Amniotic stem cell (primary cell): ENCODE measurements around the gene RUNX1.

Source experiments
- DNase-seq: peaks from one replicate; lab custom pipeline; 2025; lab: John Stamatoyannopoulos, UW

The RUNX1 gene

DNA sequence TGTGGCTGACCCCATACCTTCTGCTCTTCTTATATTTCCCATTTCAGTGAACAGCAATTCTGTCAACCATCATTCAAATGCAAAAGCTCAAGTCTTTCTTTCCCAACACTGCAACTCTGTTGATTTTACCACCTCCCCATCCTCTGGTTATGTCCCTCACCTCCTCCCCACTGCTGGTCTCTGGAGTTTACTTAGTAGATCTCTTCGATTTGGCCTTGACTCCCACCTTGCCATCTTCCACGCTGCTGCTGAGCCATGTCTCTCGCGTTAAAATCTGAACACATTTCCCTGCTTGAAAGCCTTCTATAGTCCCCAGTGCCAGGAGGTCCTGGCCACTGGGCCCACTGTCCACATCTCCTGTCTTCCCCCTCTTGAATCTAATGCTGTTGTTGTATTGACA lies 125.5 kb downstream of the RUNX1 start:
- no peak for DNase-seq

DNA sequence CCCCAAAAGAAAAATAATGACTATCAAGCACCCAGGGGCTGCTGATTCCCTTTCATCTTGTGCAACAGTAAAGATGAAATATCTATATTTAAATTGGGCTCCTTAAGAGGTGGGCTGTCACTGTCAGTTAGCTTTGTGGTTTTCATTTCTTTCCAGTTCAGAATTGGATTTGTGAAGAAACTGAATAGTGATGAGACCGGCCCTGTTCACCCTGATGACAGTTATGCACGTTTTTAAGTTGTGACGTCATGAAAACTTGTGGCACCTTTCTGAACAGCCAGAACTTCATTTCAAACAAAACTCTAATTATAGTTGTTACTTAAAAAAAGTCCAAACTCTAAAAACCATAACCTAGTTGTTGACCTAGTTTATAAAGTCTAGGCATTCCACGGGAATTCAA lies 125.9 kb downstream of the RUNX1 start:
- no peak for DNase-seq

DNA sequence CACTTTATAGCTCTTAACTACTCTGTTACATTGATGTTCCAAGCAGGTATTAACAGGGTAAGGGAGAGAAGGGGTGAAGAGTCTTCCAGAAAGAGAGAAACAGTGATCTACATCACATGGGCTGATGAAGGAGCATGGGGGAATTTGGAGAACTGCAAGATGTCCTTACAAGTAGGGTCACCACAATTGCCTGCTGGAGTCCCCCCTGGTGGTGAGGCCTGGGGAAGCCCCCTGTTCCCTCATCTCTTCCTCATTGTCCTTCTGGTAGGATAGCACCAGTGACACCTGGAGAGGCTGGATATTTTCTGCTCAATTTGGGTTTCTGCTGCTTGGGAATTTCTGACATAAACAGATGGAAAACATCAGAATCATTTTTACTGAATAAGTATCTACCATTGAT lies 126.6 kb downstream of the RUNX1 start:
- DNase-seq: no peak

DNA sequence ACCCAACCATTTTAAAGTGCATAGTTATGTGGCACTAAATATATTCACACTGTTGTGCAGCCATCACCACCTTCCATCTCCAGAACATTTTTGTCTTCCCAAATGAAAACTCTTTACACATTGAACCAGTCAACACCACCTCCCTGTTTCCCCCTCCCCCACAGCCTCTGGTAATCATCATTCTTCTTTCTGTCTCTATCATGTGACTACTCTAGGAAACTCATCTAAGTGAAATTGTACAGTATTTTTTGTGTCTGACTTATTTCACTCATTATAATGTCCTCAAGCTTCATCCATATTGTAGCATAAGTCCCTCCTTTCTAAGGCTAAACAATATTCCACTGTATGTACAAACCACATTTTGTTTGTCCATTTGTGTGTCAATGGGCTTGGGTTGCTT lies 128.0 kb downstream of the RUNX1 start:
- DNase-seq: no peak

DNA sequence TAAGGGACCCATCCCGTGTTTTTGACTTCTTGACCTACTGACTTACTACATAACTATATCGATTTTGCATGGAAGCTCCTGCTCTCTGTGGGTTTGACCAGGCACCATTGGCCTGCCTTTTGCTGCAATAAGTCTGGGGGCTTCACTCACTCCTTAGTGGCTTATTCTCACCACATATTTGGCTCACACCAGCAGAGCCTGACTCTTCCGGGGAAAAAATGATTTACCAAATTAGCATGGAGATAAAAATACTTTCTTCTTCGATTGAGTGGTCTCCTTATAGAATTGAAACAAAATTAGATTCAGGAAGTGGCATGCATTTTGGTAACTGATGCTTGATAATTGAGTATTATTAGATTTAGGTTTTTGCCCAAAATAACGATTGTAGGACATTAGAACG lies 129.7 kb downstream of the RUNX1 start:
- no peak for DNase-seq

DNA sequence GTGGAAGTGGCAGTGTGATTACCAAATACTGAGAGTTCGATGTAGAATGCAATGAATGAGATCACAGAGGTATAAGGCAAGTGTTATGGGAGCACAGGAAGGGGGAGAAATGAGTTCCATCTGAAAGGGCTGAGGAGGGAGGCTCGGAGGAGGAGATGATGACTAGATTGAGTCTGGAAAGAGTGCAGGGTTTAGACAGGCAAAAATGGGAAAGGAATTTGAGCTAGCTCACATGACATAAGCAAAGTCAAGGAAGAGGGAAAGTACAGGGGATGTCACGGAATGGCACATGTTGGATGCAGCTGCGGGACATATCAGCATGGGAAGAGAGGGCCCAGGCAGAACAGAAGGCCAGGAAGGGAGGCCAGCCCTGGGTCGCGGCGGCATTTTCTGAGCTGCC lies 132.7 kb downstream of the RUNX1 start:
- DNase-seq: no peak

DNA sequence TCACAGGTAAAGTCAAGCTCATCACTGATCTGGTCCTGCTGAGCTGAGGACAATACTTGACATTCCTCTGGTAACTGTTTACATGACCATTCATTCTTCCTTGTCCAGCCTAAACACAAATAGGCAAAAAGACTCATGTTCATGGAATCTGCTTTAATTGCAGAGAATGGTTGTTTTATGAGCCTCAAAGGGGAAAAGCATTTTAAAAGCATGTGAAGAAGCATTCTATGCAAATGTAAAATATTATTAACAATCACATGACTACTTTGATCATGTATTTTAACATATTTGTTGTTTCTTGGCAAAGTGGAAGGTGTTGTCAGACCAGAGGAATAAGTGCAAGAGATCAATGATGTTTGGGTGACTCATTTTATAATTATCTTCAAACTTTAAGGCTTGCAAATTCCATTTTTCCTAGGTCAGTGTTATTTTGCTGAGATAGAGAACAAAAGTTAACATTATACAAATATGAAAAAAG lies 133.7 kb downstream of the RUNX1 start:
- DNase-seq: no peak

DNA sequence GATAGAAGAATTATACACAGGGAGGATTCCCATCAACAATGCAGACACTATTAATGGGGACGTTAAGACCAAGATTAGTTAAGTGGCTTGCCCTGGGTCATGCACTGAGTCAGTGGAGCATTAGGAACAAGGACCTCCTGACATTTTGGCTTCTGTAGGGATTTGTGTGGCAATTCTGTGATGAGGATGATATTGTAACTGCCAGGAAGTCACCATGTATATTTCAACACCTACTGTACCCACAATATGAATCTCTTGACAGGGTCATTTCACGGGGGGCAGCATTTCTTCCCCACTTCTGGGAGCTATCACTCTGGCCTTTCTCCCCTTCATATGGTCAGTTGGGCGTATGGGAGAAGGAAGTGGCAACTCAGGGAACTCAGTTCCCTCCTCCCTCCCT lies 134.9 kb downstream of the RUNX1 start:
- DNase-seq: no peak

DNA sequence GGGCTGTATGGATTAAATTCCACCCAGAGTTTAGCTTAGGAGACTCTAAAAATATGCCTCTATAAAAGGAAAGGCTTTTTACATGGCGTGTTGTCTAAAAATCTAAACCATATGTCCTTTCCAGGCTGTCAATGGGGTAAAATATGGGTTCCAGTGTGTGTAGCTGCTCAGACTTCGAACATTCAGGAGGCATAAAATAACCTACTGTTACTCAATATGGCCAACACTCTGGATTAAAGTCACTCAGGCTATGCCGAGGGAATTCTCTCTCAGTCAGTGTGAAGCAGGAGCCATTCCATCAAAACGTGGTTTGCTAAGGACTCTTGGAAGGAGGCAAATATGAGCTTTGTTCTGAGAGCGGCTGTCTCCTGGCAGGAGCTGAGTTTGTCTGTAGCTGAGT lies 135.3 kb downstream of the RUNX1 start:
- DNase-seq: no peak

DNA sequence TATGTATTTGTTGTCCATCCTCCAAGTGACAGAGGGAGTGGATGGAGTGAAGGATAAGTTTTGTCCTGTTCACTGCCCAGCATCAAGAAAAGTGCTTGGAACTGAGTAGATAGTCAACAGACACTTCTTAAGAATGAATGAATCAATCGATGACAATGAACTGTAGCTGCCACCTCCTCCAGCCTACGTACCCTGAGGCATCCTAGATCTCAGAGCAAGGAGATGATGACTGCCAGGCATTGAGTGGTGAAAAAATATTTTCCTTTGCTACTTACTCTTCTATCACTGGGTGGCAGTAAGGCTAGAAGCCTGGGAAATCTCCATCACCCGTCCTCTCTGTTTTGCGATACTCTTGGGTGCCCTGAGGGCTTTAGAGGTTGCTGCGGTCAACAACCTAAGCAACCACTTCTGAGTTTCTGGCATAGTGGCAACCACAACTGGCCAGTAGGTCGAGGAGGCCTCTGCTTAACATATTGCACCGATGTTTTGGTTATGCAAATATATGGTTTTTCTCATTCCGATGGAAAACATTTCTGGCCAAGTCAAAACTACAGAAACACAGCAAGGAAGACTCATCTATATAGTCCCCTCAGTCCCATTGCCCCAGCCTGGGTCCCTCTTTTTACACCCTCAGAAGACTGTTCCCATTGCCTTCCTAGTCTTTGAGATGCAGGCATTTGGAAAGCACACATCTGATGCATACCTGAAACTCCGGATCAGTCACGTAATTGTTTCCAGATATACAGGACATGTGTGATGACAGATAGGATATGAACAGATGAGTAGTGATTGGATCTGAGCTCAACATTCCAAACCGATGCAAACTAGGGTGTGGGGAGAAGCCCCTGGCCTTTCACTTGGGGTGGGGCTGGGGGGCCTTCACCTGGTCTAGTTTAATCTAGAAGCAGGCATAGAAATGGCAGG lies 136.8 kb downstream of the RUNX1 start:
- peak; percentile 48 for DNase-seq

DNA sequence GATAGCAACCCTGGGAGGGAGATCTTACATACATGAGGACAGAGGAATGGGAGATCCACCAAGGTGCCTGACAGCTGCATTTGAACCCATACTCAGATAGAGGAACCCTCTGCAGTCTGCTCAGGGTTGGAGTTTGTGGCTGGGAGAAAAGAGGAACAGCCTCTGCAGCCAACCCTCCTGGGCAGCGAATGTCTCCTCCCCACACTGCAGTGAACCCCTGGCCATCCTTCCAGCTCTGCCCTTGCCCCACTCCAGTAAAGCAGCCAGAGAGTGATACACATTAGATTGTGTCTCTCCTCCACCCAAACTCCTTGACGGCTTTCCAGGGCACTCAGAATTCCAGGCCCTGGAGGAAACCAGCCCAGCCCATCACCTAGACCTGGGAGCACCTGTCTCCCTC lies 137.7 kb downstream of the RUNX1 start:
- DNase-seq: no peak

DNA sequence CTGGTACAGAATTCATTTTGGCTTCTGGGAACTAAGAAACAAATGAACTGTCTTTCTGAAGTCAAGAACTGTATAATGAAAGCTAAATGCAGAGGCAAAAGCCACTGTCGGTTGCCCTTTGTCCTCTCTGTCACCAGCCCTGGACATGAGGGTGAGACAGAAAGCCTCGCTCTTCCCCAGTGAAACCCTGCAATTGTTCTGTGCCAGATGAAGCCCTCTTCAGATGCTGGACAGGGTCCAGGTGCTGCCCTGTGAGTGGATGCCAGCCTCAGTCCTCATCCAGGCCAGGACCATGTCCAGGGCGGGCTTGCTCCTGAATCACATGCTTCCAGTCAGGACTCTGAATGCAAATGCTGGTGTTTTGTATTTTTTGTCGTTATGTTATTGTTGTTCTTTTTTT lies 138.7 kb downstream of the RUNX1 start:
- no peak for DNase-seq

DNA sequence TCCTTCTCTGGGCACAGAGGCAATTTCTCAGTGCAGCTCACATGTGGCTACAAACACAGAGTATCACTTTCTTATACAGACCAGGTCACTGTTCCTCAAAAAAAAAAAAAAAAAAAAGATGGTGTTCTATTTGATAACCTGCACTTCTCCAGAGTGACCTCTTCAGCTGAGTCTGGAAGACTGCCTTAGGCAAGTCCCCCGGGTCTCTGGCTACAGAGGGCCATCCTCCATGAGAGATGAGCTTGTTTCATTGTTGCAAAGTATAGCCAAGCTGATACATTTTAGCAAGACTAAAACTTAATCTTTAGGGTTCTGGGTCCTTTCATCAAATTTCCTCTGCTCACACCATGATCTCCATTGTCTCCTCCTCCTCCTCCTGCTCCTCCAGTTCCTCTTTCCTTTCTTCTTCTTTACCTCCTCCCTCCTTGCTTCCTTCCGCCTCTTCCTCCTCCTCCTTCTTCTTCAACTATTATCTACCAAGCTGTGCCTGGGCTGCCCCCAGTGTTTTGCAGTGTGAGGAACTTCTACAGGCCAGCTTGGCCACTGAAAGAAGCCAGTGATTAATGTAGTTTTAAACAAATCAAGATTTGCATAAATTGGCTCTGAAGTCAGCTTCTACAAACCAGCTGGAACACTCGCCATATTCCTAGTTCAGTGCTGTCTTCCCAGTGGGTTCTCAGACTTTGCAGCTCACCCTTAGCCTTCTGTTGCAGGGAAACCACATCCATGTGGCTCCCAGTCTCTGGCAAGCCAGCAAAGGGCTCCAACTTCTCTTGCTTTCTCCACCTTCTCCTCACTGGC lies 139.4 kb downstream of the RUNX1 start:
- DNase-seq: no peak

DNA sequence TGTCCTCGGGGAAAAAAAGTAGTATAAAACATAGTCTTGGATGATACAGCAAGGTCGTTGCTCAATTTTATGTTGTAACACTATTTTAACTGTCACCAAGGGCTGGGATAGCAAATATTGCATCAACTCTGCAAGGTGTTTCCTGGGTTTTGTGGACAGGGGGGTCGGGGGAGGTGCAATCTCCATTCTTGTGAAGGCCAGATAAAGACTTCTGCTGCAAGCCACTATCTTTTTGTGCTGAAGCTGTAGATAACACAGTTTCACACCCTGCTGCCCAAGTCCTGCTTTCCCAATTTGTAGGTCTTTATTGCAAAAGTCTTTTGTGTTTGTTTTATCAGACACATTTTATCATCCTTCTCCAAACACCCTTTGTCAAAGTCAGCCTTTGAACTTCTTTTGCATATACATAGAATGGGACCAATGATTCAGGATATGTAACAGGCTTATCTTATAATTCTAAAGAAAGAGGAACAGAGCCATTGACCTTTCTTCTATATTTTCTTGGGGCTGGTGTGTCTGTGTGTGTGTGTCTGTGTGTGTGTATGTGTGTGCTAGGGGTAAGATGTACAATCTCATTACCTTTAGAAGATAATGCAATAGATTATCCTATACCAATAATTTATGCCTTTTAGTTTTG lies 140.6 kb downstream of the RUNX1 start:
- DNase-seq: no peak

DNA sequence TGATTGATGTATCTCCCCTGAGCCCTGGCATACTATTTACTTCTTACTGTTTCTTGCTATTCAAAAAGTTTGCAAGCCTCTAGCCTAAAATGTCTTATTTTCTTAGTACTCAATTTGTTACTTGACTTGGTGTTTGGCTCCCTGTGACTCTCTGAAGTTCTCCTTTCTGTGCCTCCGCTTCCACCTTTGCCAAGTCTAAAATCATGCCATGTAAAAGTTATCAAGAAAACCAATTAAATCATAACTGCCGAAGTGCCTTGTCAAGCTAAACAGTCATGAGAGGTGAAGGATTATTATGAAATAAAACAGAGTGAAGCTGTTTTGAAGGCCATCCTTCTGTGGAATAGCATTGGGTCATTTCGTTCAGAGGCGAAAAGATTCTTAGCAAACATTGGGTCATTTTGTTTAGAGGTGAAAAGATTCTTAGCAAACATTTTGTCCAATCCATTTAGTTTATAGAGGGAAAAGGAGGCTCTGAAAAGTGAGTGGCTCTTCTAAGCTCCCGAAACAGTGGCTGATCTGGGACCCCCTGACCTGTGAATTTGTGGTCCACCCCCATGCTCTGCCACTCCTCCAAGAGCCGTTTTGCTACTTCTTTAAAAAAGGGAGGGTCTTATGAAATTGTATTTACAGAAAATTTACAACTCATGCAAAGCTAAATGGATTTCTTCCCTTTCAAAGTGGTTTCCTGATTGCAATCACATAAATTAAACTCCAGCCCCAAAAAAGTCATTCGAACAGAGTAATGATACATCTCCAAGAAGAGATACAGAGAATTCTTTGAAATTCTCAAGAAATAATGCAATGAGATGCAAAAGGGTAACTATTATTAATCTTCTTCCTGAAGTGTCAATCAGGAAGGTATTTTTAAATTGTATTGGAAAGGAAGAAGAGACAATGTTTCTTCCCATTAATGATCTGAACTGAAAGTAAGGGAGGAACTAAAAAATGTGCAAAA lies 141.4 kb downstream of the RUNX1 start:
- no peak for DNase-seq

DNA sequence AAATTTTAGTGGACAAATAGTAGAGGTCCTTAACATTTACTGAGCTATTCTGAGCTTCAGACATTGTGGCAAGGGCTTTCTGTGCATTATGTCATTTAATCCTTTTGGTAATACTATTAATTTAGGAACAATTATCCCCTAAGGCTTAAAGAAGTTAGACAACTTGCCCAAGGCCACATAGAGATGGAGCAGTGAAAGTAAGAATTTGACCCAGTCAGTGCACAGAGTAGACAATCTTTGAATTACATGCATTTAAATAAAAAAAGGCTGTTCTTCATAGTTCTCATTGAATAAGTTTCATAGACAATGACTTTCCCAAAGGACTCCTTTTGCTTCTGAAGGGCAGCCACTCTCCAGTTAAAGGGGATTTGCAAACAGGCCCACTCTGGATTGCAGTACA lies 142.7 kb downstream of the RUNX1 start:
- DNase-seq: no peak

DNA sequence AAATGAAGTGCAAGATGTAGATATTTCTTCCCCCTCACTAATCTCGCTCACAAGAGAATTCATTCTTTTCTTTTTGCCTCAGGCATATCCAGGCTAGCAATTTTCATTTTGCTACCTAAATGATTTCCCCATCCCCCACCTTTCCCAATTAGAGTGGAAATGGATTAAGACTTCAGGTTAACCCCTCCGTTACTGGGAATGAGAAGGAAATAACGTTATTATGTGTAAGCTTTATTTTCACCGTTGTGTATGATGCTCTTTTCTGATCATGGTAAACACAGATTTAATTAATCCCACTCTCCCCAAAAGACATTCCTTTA lies 143.9 kb downstream of the RUNX1 start:
- no peak for DNase-seq

DNA sequence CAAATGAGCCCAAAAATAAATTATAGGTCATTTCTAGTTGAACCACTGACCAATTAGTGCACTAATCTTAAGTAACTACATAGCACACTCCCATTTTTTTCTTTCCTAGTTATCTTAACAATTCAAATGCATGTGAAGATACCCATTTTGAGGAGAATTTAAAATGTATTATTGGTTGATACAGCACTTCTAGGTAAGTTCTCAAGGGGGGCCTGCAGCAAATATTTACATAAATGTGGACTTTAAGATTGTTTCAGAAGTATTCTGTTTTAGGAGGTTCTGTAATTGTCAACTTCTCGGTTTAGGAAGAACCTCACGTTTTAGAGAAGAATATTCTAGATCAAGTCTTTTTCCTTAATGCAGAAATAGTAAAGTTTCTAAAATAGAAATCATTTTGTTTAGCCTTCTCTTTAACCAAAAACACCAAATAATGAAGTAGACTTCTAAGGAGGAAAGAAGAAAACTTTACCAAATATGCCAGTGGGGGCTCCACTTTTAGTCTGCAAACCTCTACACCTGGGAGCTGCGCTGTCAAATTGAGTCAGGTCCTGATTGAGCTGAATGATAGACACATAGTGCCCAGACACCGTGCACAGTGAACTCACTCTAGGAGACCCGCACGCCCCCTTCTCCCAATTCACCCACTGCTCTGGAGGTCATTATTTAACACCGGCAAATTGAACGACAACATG lies 144.4 kb downstream of the RUNX1 start:
- DNase-seq: no peak

DNA sequence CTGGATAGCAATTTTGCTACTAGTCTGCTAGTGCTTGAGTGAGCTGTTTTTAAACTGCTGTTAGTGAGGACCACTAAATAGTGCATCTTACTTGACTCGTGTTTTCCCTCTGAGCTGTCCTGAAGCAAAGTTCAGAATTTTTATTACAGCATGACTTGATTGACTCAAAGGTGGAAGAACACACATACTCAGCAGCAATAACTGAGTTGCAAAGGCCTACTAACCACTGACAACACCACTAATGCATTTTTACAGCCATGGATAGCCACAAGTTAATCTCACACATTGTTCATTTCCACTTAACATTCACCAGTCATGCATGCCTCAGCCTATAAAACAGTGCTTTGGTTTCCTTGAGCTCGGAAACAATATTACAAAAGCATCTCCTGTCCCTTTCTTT lies 148.7 kb downstream of the RUNX1 start:
- no peak for DNase-seq

DNA sequence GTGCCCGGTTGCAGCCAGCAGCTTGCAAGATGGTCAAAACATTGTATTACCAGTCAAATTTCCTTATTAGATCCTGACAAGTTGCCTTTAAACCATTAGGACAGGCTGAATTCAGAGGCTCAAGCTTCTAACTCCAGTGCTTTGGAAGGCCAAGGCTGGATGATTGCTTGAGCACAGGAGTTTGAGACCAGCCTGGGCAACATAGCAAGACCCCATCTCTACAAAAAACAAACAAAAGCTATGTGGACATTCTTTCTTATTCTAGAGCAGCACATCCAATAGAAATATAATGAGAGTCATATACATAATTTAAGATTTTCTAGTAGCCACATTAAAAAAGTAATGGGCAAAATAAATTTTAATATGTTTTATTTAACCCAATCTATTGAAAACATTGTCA lies 149.3 kb downstream of the RUNX1 start:
- no peak for DNase-seq

DNA sequence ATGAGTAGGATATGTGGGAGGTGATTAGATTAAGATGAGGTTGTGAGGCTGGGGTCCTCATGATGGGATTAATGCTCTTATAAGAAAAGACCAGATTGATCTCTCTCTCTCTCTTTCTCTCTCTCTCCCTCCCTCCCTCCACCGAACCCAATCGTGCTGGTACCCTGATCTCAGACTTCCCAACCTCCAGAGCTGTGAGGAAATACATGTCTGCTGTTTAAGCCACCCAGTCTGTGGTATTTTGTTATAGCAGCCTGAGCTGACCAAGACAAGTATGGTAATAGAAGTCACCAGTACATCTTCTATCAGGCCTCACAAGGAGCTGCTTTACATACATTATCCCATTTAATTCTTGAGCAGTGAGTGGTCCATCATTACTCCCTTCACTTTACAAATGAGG lies 149.8 kb downstream of the RUNX1 start:
- DNase-seq: no peak
